GM18526 (cell line): Measurements from ENCODE around the gene ABCC3.

Experiments
- POLR2A ChIP-seq: IDR thresholded peaks from 3 replicates; pipeline ENCODE4 v1.6.1; 2011; ENCODE audit not compliant: insufficient read length; ENCODE audit errors: extremely low read depth

ABCC3 gene

GRCh38 chr17:50641357-50641756, 6.7 kb downstream of the ABCC3 start:
- TF ChIP-seq POLR2A: no peak

GRCh38 chr17:50642071-50642721, 7.5 kb downstream of the ABCC3 start:
- TF ChIP-seq POLR2A: no peak

- TF ChIP-seq POLR2A: no peak
These were observed 8.3 kb downstream of the ABCC3 start for GRCh38 chr17:50642722-50643656.

GRCh38 chr17:50645748-50646682, 11.3 kb downstream of the ABCC3 start:
- no peak for TF ChIP-seq POLR2A

- TF ChIP-seq POLR2A: no peak
These were observed 12.5 kb downstream of the ABCC3 start for GRCh38 chr17:50647187-50647586.

- no peak for TF ChIP-seq POLR2A
These were observed 14.6 kb downstream of the ABCC3 start for GRCh38 chr17:50649042-50649908.

- no peak for TF ChIP-seq POLR2A
These were observed 17.0 kb downstream of the ABCC3 start for GRCh38 chr17:50651661-50652060.

- TF ChIP-seq POLR2A: no peak
These were observed 19.1 kb downstream of the ABCC3 start for GRCh38 chr17:50653738-50654137.

- no peak for TF ChIP-seq POLR2A
These were observed 21.8 kb downstream of the ABCC3 start for GRCh38 chr17:50656509-50656908.

GRCh38 chr17:50657054-50657453, 22.4 kb downstream of the ABCC3 start:
- TF ChIP-seq POLR2A: no peak

- no peak for TF ChIP-seq POLR2A
These were observed 22.9 kb downstream of the ABCC3 start for GRCh38 chr17:50657627-50658026.

- TF ChIP-seq POLR2A: no peak
These were observed 23.9 kb downstream of the ABCC3 start for GRCh38 chr17:50658616-50659015.

GRCh38 chr17:50659179-50659578, 24.5 kb downstream of the ABCC3 start:
- TF ChIP-seq POLR2A: no peak

GRCh38 chr17:50660042-50660886, 25.6 kb downstream of the ABCC3 start:
- TF ChIP-seq POLR2A: no peak

GRCh38 chr17:50660887-50661345, 26.2 kb downstream of the ABCC3 start:
- no peak for TF ChIP-seq POLR2A
